ES-I3 (cell line): Measurements from ENCODE around the gene PLIN4.
"Not testable (repeated sequence)": the region's sequence is repeated elsewhere in the genome, so short reads cannot be mapped to it uniquely, and the experiment has no call there.

Experiments used
- H3K36me3 ChIP-seq: 2 replicates; pipeline ENCODE4 v1.6.1; 2013; ENCODE audit warnings: mild to moderate bottlenecking, low read length, control low read depth, moderate library complexity; ENCODE audit not compliant: insufficient read depth
- H3K4me1 ChIP-seq: 2 replicates; pipeline ENCODE4 v1.6.1; 2013; ENCODE audit warnings: mild to moderate bottlenecking, control low read depth, low read length; ENCODE audit not compliant: insufficient read depth
- H3K9ac ChIP-seq: 2 replicates; pipeline ENCODE4 v1.6.1; 2013; ENCODE audit warnings: low read depth, mild to moderate bottlenecking, low read length, moderate library complexity
- H3K9me3 ChIP-seq: 2 replicates; pipeline ENCODE4 v1.6.1; 2013; ENCODE audit warnings: mild to moderate bottlenecking, low read length, moderate library complexity; ENCODE audit not compliant: control insufficient read depth, insufficient read depth

The PLIN4 gene

DNA sequence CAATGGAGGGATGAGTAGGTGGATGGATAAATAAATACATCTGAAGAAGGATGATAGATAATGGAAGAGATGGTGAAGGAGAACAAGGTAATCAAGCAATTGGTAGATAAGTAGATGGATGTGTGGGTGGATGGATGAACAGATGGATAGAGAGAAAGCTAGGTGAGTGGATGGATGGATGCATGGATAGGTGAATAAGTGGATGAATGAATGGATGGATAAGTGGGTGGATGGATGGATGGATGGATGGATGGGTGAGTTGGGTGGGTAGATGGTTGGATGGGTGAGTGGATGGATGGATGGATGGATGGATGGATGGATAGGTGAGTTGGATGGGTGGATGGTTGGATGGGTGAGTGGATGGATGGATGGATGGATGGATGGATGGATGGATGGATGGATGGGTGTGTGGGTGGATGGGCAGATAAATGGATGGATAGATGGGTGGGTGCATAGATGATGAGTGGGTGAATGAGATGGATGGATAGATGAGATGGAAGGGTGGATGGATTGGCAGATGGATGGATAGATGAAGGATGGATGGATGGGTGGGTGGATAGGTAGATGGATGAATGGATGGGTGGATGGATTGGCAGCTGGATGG lies 34.9 kb upstream of the PLIN4 start:
- Histone ChIP-seq H3K9me3 (no peaks in the 10 kb centered on the region), H3K4me1 (peaks cover 8% of the 10 kb centered on the region; the same call in 1 of the 2 replicates), H3K9ac (no peak overlapping the region), H3K36me3 (peaks cover 5% of the 10 kb centered on the region)

DNA sequence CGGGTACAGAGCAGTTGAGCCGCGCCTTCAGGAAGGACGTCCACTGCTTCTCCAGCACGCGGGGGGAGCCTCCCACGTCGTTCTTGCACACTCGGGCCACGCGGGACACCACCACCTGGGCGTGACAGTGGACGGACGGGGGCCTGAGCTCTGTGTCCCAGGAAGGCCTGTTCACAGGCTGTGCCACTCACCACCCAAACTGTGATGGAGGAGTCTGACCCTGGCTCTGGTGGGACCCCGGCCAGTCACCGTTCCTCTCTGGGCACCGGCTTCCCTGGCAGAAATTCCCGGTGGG lies 34.2 kb upstream of the PLIN4 start:
- Histone ChIP-seq H3K4me1 (peaks cover 7% of the 10 kb centered on the region; the same call in 1 of the 2 replicates), H3K36me3 (peaks cover 5% of the 10 kb centered on the region), H3K9ac (no peak overlapping the region), H3K9me3 (no peaks in the 10 kb centered on the region)

DNA sequence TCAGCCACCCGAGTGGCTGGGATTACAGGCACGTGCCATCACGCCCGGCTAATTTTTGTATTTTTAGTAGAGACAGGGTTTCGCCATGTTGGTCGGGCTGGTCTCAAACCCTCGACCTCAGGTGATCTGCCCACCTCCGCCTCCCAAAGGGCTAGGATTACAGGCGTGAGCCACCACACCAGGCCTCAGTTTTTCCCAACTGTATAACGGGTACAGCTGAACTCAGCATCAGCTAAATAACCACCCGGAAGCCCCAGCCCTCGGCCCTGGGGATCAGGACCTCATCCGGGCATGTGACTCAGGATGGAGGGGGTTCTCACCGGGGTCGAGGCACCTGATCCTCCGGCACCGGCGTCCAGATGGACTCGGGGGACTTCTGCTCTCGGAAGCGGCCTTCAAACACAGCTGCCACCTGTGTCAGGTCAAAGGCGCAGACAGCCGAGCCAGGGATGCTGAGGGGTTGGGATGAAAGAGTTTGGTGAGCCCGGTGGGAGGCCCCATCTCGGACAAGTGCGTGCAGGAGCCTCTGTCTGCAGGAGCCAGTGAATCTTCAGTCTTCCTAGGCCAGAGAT lies 32.3 kb upstream of the PLIN4 start:
- Histone ChIP-seq H3K36me3 (peaks cover 5% of the 10 kb centered on the region), H3K9me3 (no peaks in the 10 kb centered on the region), H3K4me1 (no peaks in the 10 kb centered on the region), H3K9ac (no peak overlapping the region)

DNA sequence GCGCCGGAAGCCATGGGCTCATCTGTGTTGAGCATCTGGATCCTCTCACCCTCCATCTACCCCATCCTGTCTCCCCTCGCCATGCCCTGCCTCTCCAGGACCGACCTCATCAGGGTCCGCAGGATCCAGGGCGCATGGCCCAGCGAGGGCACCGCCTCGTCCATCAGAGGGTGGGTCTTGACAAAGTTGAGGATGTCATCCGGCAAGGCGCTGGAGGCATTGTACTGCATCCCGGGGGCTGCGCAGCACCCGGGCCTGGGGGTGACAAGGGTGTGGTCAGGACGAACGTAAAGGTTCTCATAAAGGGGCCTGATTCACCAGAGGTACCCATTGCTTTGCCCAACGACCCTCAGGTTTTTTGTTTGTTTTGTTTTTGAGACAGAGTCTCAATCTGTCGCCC lies 31.7 kb upstream of the PLIN4 start:
- H3K4me1 ChIP-seq: no peaks in the 10 kb centered on the region
- H3K9me3 ChIP-seq: no peaks in the 10 kb centered on the region
- H3K36me3 ChIP-seq: peaks cover 5% of the 10 kb centered on the region
- no peak overlapping the region for H3K9ac ChIP-seq

DNA sequence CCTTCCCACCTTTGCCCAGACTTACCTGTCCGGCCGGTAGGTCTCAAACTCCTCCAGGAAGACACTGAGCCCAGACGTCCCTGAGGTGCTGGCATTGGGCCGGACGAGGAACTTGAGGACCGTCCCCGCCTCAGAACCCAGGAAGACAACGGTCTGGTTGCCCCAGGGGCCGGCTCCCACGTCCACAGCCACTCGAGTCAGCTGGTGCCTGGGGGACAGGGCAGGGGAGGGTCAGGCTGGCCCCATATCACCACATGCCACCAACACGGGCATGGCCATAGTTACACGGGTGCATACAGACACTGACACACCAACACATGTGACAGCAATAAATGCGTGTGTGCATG lies 29.9 kb upstream of the PLIN4 start:
- no peaks in the 10 kb centered on the region for H3K4me1 ChIP-seq
- no peak overlapping the region for H3K9ac ChIP-seq
- peaks cover 4% of the 10 kb centered on the region for H3K36me3 ChIP-seq
- H3K9me3 ChIP-seq: no peaks in the 10 kb centered on the region

DNA sequence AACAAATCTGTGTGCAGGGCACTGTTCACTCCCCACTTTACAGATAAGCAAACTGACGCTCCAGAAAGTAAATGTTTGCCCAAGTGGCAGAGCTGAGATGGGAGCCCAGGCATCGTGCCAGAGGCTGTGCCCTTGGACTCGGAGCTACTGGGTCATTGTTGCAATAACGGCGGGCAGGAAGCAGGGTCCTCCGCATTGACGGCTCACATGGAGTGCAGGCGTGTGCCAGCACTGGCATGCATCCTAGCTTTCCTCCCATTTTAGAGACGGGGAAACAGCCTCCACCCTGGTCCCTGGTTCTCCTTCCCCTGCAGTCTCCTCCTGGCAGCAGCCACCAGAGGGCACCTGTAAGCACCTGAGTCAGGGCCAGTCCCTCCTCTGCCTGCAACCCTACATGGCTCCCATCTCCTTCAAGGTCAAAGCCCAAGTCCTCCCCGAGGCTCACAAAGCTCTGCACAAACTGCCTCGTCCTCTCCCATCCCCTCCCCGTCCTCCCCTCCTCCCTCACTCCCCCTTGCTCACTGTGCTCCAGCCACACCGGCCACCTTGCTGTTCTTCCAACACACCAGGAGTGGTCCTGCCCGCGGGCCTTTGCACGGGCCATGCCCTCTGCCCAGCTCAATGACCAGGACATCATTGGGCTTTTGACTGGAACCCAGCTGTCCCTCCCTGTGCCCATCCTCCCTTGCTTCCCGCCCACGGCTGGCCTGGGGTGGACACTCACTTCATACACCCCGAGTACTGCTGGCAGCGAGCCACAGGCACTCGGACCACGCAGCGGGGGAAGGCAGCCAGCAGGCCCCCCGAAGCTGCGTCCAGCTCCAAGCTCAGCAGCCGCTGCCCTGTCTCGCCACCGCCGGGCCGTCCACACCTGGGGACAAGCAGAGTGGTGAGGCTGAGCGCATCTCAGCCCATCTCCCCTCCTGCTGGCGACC lies 29.3 kb upstream of the PLIN4 start:
- Histone ChIP-seq H3K9me3 (no peaks in the 10 kb centered on the region), H3K9ac (no peak overlapping the region), H3K36me3 (no peaks in the 10 kb centered on the region; the same call in none of the 2 replicates), H3K4me1 (no peaks in the 10 kb centered on the region)

DNA sequence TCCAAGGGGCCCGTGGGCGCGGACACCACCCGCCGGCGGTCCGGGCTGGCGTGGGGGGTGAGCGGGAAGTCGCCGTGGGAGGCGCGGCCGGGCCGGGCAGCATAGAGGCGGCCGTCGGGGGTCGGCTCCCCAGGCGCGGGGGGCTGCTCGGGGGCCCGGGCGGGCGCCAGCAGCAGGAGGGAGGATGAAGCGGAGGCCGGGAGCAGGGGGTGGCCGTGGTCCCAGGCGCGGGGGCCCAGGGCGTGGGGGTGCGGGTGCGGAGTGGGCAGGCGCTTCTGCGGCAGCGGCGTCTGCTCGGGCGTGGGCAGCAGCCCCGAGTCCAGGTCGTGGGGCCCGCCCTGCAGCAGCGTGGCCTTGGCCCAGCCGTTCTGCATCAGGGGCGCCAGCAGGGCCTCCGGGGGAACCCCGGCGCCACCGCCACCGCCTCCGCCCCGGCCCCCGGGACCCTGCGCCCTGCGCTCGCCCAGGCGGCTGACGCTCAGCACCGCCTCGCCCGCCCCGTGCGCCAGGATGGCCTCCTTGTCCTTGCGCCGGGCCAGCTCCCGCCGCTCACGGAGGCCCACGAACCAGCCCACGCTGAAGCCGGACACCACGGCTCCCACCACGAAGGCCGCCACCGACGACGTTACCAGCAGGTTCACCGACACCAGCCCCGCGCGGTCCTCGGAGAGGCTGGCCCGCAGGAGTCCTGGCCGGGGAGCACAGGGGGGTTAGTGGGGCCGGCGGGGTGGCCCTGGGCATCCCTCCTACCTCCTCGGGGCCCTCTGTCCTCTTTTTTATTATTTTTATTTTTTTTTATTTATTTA lies 25.8 kb upstream of the PLIN4 start:
- Histone ChIP-seq H3K4me1 (peaks cover 8% of the 10 kb centered on the region; the same call in 1 of the 2 replicates), H3K36me3 (no peaks in the 10 kb centered on the region), H3K9ac (no peak overlapping the region), H3K9me3 (no peaks in the 10 kb centered on the region)

DNA sequence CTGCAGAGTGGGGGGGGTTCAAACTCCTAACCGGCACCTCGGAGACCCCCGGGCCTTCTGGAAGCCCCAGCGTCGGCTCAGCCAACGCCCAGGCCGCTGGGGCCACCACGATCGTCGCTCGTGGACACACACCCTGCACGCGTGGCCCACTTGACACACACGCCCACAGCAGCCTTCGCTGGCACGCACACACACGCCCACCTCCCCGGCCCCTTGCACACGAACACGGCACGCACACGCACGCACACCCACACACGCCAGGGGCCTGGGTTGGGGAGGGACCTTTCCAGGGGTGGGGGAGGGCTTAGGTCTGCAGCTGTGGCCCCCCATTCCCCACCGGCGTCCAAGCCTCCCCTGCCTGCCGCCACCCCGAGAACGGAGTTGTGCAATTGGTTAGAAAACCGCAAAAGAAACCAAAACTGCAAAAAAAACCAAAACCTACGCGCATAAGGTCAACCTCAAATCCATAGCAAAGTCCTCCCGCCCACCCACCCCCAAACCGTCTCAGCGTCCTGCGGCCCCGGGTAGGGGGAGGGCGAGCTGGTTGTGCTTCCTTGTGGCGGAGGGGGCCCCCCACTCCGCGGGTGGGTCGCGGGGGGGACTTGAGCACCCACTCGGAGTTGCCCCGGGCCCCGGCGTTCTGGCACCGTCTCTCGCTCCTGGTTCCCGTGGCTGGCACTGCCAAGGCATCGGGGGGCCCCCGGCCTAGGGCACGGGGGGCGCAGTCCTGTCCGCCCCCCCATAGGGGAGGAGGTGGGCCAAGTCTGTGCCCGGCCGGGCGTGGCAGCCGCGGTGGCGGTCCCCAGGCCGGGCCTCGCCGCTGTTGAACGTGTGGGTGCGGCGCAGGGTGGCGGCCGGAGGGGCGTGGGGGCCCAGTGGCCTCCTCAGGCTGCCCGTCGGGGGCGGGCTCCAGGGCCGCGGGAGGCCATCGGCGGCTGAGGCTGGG lies 24.9 kb upstream of the PLIN4 start:
- Histone ChIP-seq H3K9me3 (no peaks in the 10 kb centered on the region), H3K9ac (no peak overlapping the region), H3K36me3 (no peaks in the 10 kb centered on the region), H3K4me1 (peaks cover 8% of the 10 kb centered on the region; the same call in 1 of the 2 replicates)

DNA sequence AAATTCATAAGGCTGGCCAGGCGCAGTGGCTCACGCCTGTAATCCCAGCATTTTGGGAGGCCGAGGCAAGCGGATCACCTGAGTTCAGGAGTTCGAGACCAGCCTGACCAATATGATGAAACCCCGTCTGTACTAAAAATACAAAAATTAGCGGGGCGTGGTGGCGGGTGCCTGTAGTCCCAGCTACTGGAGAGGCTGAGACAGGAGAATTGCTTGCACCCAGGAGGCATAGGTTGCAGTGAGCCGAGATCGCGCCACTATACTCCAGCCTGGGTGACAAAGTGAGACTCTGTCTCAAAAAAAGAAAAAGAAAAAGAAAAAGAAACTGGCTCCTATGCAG lies 23.5 kb upstream of the PLIN4 start:
- not testable (repeated sequence) for H3K36me3 ChIP-seq, H3K9me3 ChIP-seq, H3K9ac ChIP-seq, H3K4me1 ChIP-seq

DNA sequence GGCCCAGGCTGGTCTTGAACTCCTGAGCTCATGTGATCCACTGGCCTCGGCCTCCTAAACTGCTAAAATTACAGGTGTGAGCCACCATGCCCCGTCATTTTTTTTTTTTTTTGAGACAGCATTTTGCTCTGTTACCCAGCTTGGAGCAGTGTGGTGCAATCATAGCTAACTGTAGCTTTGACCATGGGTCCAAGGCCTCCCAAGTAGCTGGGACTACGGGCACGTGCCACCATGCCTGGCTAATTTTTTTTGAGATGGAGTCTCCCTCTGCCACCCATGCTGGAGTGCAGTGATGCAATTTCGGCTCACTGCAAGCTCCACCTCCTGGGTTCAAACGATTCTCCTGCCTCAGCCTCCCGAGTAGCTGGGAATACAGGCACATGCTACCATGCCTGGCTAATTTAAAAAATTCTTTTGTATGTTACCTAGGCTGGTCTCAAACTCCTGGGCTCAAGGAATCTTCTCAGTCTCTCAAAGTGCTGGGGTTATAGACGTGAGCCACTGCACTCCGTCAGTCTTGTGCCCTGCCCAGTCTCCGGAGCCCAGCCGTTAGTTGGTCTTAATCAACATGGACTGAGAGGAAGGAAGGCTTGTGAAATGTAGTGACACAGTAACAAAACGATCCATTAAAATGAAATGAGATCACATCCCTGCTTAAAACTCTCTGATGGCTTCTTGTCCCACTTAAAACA lies 23.0 kb upstream of the PLIN4 start:
- H3K9ac ChIP-seq: no peak overlapping the region
- H3K4me1 ChIP-seq: peaks cover 8% of the 10 kb centered on the region; the same call in 1 of the 2 replicates
- H3K9me3 ChIP-seq: no peaks in the 10 kb centered on the region
- H3K36me3 ChIP-seq: no peaks in the 10 kb centered on the region

DNA sequence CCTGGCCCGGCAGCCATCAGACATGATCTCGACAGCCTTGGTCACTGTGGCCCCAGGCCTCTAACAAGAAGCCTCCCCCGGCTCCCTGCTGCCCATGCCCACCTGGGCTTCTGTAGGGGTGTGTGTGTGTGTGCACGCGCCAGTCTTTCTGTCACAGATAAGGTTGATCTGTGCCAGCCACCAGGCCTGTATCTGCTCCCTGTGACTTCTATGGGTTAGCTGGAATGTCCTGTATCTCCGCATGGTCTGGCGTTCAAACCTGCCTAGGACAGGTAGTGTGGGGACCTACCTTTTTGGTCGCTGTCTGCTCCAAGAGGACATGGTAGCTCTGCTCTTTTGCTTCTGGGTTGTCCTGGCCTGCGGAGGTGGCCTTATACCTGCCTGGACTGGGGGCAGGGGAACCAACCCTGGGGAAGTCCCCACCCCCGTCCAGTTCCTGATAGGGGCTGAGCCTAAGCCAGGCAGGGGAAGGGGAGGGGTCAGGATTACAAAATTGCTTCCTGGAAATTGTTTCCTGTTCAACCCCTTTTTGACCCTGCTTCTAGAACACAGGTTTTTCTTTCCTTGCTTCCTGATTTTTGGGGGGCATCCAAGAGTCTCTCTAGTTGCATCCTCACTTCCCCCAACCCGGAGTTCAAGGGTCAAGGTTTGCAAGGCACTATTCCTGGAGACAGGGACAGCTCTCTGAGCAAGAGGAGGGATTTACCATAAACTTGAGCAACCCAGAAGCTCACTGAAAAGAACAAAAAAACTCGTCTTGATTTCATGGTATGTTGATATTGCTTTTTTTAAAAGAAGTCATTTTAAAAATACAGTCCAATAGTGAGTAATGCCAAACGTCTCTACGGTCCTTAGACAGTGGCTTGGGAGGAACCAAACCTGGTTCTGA lies 21.7 kb upstream of the PLIN4 start, which contains the start of gene LRG1:
Gene LRG1, minus strand, starts transcription at position 344 of the 889 bp plus-strand sequence. Its CDS starts 23 bp downstream, at position 321.
- Histone ChIP-seq H3K36me3 (no peaks in the 10 kb centered on the region), H3K4me1 (peaks cover 8% of the 10 kb centered on the region; the same call in 1 of the 2 replicates), H3K9ac (peak within 1 kb of the TSS; percentile 3; the same call in 1 of the 2 replicates), H3K9me3 (no peaks in the 10 kb centered on the region)

DNA sequence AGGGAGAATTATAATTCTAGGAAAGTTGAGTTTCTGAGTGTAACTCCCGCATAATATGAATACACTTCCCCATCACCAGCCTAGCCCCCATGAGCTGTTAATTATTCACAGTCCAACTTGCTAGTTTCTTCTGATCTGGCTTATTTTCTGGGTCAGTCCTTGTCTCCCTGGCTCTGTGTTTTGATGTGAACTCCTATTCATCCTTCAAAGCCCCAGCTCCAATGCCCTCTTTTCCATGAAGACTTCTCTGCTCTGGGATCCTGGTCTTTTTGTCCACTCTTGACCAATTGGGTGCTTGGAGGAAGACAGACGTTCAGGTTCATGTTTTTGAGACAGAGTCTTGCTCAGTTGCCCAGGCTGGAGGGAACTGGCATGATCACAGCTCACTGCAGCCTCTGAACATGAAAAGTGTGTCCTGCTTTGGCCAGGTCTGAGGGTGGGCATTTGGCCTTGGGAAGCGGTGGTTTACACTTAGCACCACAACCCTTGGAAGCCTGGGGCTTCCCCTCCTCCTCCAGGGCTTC lies 20.9 kb upstream of the PLIN4 start:
- H3K9ac ChIP-seq: no peak overlapping the region; the same call in 1 of the 2 replicates
- H3K9me3 ChIP-seq: no peaks in the 10 kb centered on the region

More for the DNA sequence above, 20.9 kb upstream of the PLIN4 start:
- Histone ChIP-seq H3K36me3 (no peaks in the 10 kb centered on the region), H3K4me1 (peaks cover 8% of the 10 kb centered on the region; the same call in 1 of the 2 replicates)
